GM19324 (cell line): ENCODE data around the gene SLC12A9.
"Not testable (repeated sequence)": the region's sequence is repeated elsewhere in the genome, so short reads cannot be mapped to it uniquely, and the experiment has no call there.

ENCODE experiments used
- ATAC-seq: cut with Tn5 transposase; IDR thresholded peaks from one replicate; pipeline ENCODE4 v1.9.1; 2021; ENCODE audit warnings: mild to moderate bottlenecking, moderate library complexity; ENCODE audit not compliant: unreplicated experiment, low FRiP score

Gene SLC12A9, protein sequence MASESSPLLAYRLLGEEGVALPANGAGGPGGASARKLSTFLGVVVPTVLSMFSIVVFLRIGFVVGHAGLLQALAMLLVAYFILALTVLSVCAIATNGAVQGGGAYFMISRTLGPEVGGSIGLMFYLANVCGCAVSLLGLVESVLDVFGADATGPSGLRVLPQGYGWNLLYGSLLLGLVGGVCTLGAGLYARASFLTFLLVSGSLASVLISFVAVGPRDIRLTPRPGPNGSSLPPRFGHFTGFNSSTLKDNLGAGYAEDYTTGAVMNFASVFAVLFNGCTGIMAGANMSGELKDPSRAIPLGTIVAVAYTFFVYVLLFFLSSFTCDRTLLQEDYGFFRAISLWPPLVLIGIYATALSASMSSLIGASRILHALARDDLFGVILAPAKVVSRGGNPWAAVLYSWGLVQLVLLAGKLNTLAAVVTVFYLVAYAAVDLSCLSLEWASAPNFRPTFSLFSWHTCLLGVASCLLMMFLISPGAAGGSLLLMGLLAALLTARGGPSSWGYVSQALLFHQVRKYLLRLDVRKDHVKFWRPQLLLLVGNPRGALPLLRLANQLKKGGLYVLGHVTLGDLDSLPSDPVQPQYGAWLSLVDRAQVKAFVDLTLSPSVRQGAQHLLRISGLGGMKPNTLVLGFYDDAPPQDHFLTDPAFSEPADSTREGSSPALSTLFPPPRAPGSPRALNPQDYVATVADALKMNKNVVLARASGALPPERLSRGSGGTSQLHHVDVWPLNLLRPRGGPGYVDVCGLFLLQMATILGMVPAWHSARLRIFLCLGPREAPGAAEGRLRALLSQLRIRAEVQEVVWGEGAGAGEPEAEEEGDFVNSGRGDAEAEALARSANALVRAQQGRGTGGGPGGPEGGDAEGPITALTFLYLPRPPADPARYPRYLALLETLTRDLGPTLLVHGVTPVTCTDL

DNA sequence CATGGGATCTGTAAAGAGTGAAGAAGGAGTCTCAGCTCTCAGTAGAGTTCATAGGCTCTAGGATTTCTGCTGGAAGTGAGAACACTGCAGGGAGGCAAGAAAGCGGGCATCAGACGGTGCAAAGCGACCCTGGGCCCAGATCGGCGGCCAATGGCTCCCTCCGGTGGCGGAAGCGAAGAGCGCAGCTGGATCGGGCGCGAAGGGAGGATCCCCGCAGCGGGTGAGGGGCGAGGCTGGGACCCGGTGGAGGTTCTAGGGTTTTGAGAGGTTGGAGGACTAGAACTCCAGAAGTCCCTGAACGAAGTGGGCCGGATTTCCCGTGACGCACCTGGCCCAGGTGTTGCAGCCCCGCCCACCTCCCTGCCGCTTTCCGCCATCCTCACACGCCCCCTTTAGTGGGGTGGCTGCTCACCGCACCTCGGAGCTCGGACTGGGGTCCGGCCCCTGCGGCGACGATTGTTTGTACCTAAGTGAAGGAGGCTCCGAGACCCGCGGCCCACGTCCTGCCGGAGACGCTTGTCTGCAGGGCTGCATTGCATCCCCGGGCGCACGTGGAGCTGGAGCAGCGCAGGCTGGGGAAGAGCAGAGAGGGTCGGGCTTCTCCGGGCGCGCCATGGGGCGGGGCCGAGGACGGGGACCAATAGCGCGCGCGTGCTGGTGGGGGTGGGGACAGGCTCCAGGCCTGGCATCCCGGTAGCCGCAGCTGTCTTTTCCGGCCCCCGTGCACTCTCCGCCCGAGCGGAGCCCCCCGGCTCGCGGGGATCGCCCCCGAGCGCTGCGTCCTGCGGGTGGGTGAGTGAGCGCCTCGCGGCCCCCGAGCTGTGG, at the start of gene SLC12A9:
Gene SLC12A9 (plus strand): TSS at position 666 of the 825 bp plus-strand sequence. CDS start 1,485 bp downstream, outside the sequence.
- peak; percentile 91 for ATAC-seq

DNA sequence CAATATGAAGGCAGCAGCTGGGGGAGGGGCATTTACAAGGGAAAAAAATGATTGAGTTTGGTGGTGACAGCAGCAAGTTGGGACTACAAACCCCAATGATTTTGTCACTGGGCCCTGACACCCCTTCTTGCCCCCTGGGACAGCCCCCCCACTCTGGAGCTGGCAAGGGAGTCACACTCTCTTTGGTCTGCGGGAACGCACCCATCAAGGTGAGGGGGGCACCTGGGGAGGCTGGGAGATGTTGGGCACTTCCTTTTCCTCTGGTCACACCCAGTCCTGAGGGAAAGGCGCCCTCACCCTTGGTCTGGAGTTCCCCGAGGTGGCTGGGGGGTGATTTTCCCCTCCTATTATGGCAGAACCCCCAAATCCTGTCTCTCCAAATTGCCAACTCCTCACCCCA, 49.6 kb upstream of the SLC12A9 start:
- no peak for ATAC-seq

DNA sequence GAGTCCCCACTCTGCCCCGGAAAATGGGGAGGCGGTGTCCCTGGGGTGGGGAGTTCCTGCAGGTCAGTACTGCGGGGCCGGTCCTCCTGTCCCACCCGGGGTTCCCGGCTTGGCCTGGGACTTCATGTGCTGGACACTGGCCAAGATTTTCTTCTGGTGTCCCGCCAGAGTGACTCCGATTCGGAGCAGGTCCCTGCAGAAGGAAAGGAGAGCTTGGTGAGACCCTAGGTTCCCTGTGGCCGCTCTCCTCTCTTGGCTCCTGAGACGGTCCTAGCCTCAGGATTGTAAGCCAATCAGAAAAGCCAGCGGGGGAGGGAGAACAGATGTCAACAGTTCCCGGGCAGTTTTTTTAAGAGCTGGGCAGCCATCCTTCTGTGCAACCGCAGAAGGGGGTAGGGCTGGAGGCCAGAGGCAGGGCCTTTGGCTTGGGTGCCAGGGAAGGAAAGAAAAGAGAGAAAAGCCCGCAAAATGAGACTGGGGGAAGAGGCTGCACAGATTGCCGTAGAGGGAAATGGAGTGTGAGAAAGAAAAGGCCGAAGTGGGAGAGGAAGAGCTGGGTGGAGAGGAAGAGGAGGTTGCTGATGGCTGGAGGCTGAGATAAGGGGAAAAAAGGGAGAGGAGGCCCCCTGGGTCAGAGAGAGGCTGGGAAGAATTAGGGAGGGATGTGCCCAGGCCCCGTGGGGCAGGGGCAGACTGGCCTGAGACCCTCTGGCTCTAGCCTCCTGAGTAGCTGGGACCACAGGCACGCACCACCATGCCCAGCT, 48.9 kb upstream of the SLC12A9 start:
- no peak for ATAC-seq

DNA sequence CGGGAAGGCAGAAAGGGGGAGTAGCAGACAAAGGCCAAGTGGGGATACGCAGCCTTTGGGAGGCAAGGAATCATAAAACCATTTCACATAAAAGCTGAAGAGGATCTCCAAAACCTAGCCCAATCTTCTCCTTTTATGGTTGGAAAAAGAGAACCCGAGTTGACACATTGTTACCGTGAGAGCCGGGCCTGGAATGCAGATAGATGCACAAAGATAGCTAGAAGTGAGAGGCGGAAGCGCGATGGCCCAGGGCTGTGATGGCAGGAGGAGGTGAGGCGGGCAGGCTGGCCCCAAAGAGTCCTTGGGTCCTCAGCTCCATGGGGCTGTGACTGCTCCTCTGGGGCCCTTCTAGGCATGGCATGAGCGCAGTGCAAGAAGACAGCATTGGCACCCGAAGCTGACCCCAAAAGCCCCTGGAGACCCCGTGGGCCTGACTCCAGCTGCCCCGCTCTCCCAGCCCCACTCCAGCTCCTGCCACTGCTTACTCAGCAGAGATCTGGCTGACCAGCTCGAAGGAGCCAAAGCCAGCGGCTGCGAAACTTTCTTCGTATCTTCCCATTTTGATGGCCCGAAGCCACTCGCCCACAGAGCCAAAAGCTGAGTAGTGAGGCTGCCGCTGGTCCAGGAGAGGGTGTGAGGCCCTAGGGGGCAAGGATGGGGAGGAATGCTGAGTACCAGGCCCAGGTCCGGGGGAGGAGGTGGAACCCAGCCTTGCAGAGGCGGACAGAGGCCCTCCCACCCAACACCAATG, 47.7 kb upstream of the SLC12A9 start:
- no peak for ATAC-seq

DNA sequence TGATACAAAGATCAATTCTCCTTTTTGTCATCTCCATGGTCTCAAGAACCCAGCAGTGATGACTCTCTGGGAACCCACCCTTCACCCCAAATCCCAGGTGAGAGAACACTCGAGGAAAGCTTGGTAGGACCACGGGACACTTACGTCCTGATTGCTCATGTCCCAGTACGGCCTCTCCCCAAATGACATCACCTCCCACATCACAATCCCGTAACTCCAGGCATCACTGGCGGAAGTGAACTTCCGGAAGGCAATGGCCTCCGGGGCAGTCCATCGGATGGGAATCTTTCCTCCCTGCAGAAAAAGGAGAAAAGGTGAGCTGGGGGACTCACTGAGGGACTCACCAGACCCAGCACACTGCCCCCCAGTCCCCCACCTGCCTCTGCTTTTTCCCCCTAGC, 46.2 kb upstream of the SLC12A9 start:
- no peak for ATAC-seq

DNA sequence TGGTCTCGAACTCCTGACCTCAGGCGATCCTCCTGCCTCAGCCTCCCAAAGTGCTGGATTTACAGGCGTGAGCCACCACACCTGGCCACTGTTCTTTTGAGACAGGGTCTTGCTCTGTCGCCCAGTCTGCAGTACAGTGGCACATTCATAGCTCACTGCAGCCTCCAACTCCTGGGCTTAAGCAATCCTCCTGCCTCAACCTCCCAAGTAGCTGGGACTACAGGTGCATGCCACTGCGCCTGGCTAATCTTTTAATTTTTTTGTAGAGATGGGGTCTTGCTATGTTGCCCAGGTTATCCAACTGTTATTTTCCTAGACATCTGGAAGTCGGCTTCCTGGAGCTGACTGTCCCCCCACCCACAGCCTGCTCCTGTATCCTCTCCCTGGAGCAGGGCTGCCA, 45.6 kb upstream of the SLC12A9 start:
- not testable (repeated sequence) for ATAC-seq

DNA sequence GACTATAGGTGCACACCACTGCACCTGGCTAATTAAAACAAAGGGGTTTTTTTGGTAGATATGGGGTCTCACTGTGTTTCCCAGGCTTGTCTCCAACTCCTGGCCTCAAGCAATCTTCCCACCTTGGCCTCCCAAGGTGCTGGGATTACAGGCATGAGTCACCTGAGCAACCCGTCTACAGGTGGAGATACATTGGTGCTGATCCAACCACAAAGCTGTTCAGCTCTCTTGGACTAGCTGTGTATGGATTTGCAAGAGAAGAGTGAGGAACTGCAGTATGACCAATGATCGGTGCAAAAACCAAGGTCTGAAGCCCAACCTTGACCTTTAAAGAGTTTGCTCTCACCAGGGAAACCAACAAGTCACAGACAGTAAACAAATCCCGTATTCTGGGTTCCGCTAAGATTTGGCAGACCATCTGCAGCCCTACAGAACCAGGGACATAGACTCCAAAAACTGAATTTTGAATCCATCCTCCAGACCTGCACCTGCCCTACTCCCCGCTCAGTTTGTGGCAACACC, 44.1 kb upstream of the SLC12A9 start:
- no peak for ATAC-seq

DNA sequence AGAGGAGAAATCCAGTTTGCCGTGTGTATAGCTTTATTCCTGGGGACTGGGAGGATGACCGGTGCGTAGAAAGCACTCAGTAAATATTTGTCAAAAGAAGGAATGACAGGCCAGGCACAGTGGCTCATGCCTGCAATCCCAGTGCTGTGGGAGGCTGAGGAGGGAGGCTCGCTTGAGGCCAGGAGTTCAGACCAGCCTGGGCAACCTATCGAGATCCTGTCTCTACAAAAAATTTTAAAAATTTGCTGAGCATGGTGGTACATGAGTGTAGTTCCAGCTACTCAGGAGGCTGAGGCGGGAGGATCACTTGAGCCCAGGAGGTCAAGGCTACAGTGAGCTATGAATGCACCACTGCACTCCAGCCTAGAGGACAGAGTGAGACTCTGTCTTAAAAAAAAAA, 41.0 kb upstream of the SLC12A9 start:
- no peak for ATAC-seq

DNA sequence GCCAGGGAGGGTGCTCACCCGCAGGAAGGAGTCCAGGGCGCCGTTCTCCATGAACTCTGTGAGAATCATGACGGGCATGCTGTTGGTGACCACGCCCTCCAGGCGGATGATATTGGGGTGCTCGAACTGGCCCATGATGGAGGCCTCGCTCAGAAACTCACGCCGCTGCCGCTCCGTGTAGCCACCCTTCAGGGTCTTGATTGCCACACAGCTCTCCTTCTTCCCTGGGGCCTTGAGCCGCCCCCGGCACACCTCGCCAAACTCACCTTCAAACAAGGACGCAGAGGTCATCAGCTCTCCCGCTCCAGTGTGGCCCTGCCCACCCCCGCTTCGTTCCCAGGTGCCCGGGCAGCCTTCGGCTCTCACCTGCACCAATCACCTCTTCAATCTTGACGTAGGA, 39.8 kb upstream of the SLC12A9 start:
- ATAC-seq = no peak

DNA sequence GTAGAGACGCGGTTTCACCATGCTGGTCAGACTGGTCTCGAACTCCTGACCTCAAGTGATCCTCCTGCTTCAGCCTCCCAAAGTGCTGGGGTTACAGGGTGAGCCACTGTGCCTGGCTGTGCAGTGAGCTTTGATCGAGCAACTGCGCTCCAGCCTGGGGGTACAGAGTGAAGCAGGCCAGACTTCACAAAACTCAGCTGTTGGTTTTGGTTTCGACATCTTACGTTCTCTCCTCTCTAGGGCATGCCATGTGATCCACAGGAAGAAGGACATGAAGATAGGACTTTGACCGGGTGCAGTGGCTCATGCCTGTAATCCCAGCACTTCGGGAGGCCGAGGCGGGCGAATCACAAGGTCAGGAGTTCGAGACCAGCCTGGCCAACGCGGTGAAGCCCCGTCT, 36.0 kb upstream of the SLC12A9 start:
- not testable (repeated sequence) for ATAC-seq

DNA sequence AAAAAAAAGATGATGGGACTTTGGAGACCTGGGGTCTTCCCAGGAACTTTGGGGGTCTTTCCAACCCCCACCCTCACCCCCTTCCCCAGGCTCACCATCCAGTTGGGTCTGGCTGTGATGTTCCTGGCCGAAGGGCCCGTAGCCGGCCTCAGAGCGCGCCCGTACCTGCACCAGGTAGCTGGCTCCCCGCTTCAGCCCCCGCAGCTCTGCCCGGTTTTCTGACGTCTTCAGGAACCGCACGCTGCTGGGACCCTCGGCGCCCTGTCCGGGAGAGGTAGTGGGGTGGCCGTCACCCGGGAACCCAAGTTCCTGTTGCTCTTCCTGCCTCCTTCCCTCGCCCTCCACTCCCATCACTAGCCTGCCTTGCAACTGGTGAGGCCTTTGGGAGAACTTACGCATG, 35.4 kb upstream of the SLC12A9 start:
- no peak for ATAC-seq

DNA sequence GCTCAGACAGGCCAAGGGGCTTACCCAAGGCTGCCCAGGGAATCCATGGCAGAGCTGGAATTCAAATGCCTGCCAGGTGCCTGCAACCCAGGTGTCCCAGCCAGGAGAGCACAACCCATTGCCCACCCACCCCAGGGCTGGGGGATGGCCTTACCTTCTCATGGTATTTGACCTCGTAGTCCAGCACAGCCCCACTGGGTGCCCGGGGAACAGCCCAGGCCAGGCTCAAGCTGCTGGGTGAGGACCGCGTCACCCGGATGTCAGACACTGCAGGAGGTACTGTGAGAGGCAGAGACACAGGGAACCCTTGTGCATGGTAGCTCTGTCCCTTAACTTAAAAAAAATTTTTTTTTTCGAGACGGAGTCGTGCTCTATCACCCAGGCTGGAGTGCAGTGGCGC, 34.1 kb upstream of the SLC12A9 start:
- ATAC-seq = no peak

DNA sequence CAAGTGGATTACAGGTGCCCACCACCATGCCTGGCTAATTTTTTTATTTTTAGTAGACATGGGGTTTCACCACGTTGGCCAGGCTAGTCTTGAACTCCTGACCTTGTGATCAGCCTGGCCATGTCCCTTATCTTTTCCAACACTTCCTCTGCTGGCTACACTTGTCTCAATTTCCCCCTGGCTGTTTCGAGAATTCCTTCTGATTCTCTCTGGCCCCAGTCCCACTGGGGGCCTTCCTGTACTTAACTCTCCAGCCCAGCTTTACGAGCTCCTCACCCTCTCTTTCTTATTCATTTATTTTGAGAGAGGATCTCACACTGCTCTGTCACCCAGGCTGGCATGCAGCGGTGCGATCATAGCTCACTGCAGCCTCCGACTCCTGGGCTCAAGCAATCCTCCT, 33.7 kb upstream of the SLC12A9 start:
- no peak for ATAC-seq

DNA sequence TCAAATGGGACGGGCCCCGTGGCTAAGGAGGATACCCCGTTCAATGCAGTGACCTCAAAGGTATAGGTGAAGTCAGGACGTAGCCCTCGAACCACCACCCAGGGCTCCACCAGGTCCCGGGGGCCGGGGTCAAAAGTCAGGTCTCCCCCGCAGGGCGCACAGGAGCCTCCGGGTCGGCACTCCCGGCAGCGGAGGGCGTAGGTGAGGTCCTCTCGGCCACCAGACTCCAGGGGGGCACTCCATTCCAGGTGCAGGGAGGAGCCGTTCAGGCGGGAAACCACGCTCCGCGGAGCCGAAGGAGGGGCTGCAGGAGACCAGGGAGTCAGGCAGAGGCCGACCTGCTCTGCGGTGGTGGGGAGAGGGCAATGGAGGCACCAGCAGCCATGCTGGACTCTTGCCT, 32.9 kb upstream of the SLC12A9 start:
- ATAC-seq = no peak

DNA sequence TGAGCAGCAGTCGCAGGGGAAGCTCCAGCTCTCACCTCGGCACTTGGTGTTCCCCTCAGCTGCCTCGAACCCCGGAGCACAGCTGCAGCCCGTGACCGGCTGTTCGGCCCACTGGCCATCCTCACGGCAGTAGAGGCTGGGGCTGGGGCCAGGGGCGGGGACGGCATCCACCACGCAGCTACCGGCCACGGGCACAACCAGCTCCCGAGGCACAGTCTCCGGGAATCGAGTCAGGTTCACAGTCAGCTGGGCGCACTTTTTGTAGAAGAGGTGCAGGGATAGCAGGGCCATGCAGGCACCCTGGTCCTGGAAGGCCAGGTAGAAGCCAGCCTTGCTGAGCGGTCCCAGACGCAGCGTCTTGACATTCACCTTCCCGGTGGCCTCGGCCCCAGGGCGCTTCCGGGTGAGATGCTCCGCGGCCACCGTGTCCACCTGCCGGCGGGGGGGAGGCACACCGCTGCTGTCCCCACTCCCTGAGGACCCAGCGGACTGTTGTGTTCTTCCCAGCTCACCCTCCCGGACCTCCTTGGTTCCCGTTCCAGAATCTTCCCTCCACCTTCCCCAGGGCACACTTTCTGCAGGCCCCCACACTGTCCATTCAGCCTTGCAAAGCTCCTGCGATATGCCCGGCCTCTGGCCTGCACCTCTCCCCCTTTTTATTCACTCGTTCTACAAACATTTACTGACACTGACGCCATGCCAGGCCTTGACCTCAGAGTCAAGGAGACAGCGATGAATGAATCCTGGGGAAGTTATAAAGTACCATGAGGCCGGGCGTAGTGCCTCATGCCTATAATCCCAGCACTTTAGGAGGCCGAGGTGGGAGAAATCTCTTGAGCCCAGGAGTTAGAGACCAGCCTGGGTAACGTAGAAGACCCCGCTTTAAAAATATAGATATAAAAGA, 30.0 kb upstream of the SLC12A9 start:
- ATAC-seq = no peak

DNA sequence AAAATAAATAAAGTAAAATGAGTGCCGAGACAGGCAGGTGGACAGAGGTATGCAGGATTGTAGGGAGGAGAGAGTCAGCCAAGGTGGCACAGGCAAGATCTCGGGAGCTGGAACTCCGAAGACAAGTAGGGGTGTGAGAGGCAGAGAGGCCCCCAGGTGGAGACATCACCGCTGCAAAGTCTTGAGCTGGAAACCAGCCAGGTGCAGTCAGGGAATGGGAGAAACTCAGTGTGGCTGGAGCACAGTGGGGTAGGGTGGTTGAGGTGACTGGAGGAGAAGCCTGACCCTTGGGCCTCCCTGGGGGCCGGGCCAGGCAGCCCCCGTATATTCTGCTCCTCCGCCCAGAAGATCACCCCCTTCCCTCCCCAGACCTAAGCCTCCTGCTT, 29.4 kb upstream of the SLC12A9 start:
- ATAC-seq = no peak

DNA sequence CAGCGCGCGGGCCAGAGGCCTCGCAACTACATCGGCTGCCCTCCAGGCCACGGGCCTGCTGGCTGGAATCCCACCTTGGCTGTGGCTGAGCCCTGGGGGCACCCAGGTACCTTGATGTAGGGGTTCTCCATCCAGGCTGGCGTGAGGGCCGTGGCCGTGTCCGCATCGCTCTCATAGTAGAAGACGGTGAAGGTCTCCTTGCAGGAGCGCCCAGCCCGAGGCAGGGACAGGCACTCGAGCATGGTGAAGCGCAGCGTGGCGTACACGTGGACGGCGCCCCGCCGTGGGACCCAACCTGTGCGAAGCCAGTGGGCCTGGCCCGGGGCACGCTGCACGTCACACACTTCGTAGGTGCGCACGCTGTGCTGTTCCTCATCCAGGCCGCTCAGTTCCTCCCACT, 29.0 kb upstream of the SLC12A9 start:
- no peak for ATAC-seq
